ENCODE measurements around the gene IGFLR1. TPM values are rescaled to one million over a fixed set of nuclear protein-coding genes. Genes with fewer than 3 reads are reported as not detected.

The IGFLR1 gene
- total RNA-seq, 1 donor = 0.43 TPM

- TF ChIP-seq CTCF (IDR thresholded peaks at IDR 0.05; ENCODE audit: insufficient read depth, low read depth, low read length) = no peak
- no peak overlapping the region for H3K4me3 ChIP-seq (ENCODE audit: low read depth, low read length)
- DNase-seq (ENCODE audit: low read depth) = no peak
Observed at GRCh38 chr19:35732540-35733179, 9.6 kb downstream of the IGFLR1 start.

- TF ChIP-seq CTCF (IDR thresholded peaks at IDR 0.05; ENCODE audit: insufficient read depth, low read depth, low read length) = no peak
- no peak for DNase-seq (ENCODE audit: low read depth)
- H3K4me3 ChIP-seq (ENCODE audit: low read depth, low read length) = no peak overlapping the region
Observed at GRCh38 chr19:35731779-35732405, 10.4 kb downstream of the IGFLR1 start.

- no peak for TF ChIP-seq CTCF (IDR thresholded peaks at IDR 0.05; ENCODE audit: insufficient read depth, low read depth, low read length)
- H3K4me3 ChIP-seq (ENCODE audit: low read depth, low read length) = no peak overlapping the region
- DNase-seq (ENCODE audit: low read depth) = no peak
Observed at GRCh38 chr19:35731353-35731752, 10.9 kb downstream of the IGFLR1 start.

GRCh38 chr19:35730326-35730725, 11.9 kb downstream of the IGFLR1 start:
- no peak for DNase-seq (ENCODE audit: low read depth)
- H3K4me3 ChIP-seq (ENCODE audit: low read depth, low read length) = no peak overlapping the region
- no peak for TF ChIP-seq CTCF (IDR thresholded peaks at IDR 0.05; ENCODE audit: insufficient read depth, low read depth, low read length)

- H3K4me3 ChIP-seq (ENCODE audit: low read depth, low read length) = no peak overlapping the region
- no peak for DNase-seq (ENCODE audit: low read depth)
- TF ChIP-seq CTCF (IDR thresholded peaks at IDR 0.05; ENCODE audit: insufficient read depth, low read depth, low read length) = no peak
Observed at GRCh38 chr19:35729763-35730162, 12.5 kb downstream of the IGFLR1 start.

- no peak for DNase-seq (ENCODE audit: low read depth)
- no peak for TF ChIP-seq CTCF (IDR thresholded peaks at IDR 0.05; ENCODE audit: insufficient read depth, low read depth, low read length)
Observed at GRCh38 chr19:35729021-35729420, 13.2 kb downstream of the IGFLR1 start.

More at GRCh38 chr19:35729021-35729420, 13.2 kb downstream of the IGFLR1 start:
- H3K4me3 ChIP-seq (ENCODE audit: low read depth, low read length) = no peak overlapping the region
